Measurements from ENCODE around the gene FTSJ1.
"Not testable (repeated sequence)": the region's sequence is repeated elsewhere in the genome, so short reads cannot be mapped to it uniquely, and the experiment has no call there.

- not testable (repeated sequence) for TF ChIP-seq CTCF (conservative IDR thresholded peaks at IDR 0.05; ENCODE audit: low read length); EZH2phosphoT487 (IDR thresholded peaks at IDR 0.05; ENCODE audit: borderline replicate concordance, low read depth, low read length)
Measured at GRCh38 chrX:48519481-48519880, 43.5 kb downstream of the FTSJ1 start.
